Activated CD8-positive, alpha-beta T cell treated with anti-CD3 and anti-CD28 coated beads for 36 hours (primary cell): ENCODE measurements around the gene IVD. TPM values are rescaled to one million over a fixed set of nuclear protein-coding genes. Genes with fewer than 3 reads are reported as not detected.

Experiments used
- ATAC-seq: fragments of 200-7000 bp; cut with Tn5 transposase; one replicate; pipeline ENCODE4 v1.10.0; 2021; ENCODE audit warnings: mild to moderate bottlenecking, moderate library complexity
- CTCF ChIA-PET: fragments of 350-600 bp; sonication (Branson Sonifier 250); formaldehyde crosslinking; loops from one replicate; lab custom pipeline; 2021; ENCODE audit warnings: antibody characterized with exemption; lab: Charles Lee
- POLR2A ChIA-PET: fragments of 350-600 bp; sonication (Branson Sonifier 250); formaldehyde crosslinking; loops from one replicate; lab custom pipeline; 2021; ENCODE audit warnings: antibody characterized with exemption; lab: Charles Lee
- DNase-seq: peaks from one replicate; pipeline ENCODE4 v3.0.0-alpha.2; 2020
- H3K27ac Mint-ChIP-seq: one replicate; pipeline ENCODE4 v1.8.0; 2021; ENCODE audit warnings: mild to moderate bottlenecking, mixed read lengths
- H3K27me3 Mint-ChIP-seq: one replicate; pipeline ENCODE4 v1.8.0; 2021; ENCODE audit warnings: mixed read lengths
- H3K36me3 Mint-ChIP-seq: one replicate; pipeline ENCODE4 v1.8.0; 2021; ENCODE audit warnings: low read depth, mixed read lengths
- H3K4me1 Mint-ChIP-seq: one replicate; pipeline ENCODE4 v1.8.0; 2021; ENCODE audit warnings: low read depth, mixed read lengths
- H3K4me3 Mint-ChIP-seq: one replicate; pipeline ENCODE4 v1.8.0; 2021; ENCODE audit warnings: mild to moderate bottlenecking, moderate library complexity, mixed read lengths
- H3K9me3 Mint-ChIP-seq: one replicate; pipeline ENCODE4 v1.8.0; 2021; ENCODE audit warnings: mixed read lengths
- CTCF ChIP-seq: fragments of 200-600 bp; IDR thresholded peaks from one replicate; pipeline ENCODE4 v1.8.0; 2022; ENCODE audit warnings: antibody characterized with exemption, mild to moderate bottlenecking
- intact Hi-C: fragments of 100-400 bp; cut with micrococcal nuclease; formaldehyde crosslinking; loops from one replicate; pipeline ENCODE4 v1.10.0; 2022
- total RNA-seq, 2 experiments: library from RNA; stranded (reverse); gene quantifications; one replicate each; pipeline ENCODE4 v1.2.3, GENCODE V29; 2021

Gene IVD
- total RNA-seq, 2 experiments from 2014 or later = 56.9 to 65.0 TPM

GRCh38 chr15:40372981-40373380 lies 32.6 kb upstream of the IVD start:
- H3K27ac Mint-ChIP-seq = no peak overlapping the region
- H3K36me3 Mint-ChIP-seq = no peaks in the 10 kb centered on the region
- intact Hi-C loops = no loop called here
- ChIA-PET POLR2A (interaction anchor here (2.5 kb wide), 1 partner anchor 10 kb away, joined by 9 read pairs; the partner anchor contains the start of gene KNSTRN), CTCF (interaction anchor here (1.5 to 2.3 kb wide), 4 partner anchors 29 to 98 kb away, joined by 4 to 10 read pairs (median 6); no protein-coding TSS in a partner anchor)
- DNase-seq (no peak), ATAC-seq (no peak)
- H3K4me3 Mint-ChIP-seq = no peak overlapping the region
- no peaks in the 10 kb centered on the region for H3K27me3 Mint-ChIP-seq
- no peaks in the 10 kb centered on the region for H3K9me3 Mint-ChIP-seq
- peaks cover 4% of the 10 kb centered on the region for H3K4me1 Mint-ChIP-seq
- no peak for TF ChIP-seq CTCF

- Mint-ChIP-seq H3K27me3 (no peaks in the 10 kb centered on the region), H3K27ac (no peak overlapping the region)
- no peak for ATAC-seq
Observed at GRCh38 chr15:40377606-40378005, 28.0 kb upstream of the IVD start.

GRCh38 chr15:40379374-40379773 lies 26.2 kb upstream of the IVD start:
- Mint-ChIP-seq H3K9me3 (no peaks in the 10 kb centered on the region), H3K27me3 (no peaks in the 10 kb centered on the region), H3K36me3 (peaks cover 8% of the 10 kb centered on the region), H3K4me3 (no peak overlapping the region), H3K27ac (no peak overlapping the region), H3K4me1 (peaks cover 15% of the 10 kb centered on the region)
- ChIA-PET CTCF (interaction anchor here (2.0 to 4.5 kb wide), 2 partner anchors 11 to 43 kb away, joined by 5 to 26 read pairs; no protein-coding TSS in a partner anchor), POLR2A (interaction anchor here (1.3 to 1.8 kb wide), 2 partner anchors 10 to 31 kb away, joined by 3 to 6 read pairs; no protein-coding TSS in a partner anchor)
- intact Hi-C loops = no loop called here
- no peak for DNase-seq
- no peak for ATAC-seq
- no peak for TF ChIP-seq CTCF

More at GRCh38 chr15:40377606-40378005, 28.0 kb upstream of the IVD start:
- POLR2A ChIA-PET = interaction anchor here (0.9 kb wide), 1 partner anchor 8 kb away, joined by 3 read pairs; no protein-coding TSS in a partner anchor
- intact Hi-C loops = no loop called here
- Mint-ChIP-seq H3K4me1 (peaks cover 6% of the 10 kb centered on the region), H3K4me3 (no peak overlapping the region), H3K36me3 (no peaks in the 10 kb centered on the region), H3K9me3 (no peaks in the 10 kb centered on the region)
- CTCF ChIA-PET = interaction anchor here (1.1 to 4.5 kb wide), 3 partner anchors 9 to 142 kb away, joined by 3 to 26 read pairs (median 5); no protein-coding TSS in a partner anchor
- no peak for TF ChIP-seq CTCF
- DNase-seq = no peak

GRCh38 chr15:40379853-40380252 lies 25.7 kb upstream of the IVD start:
- no peak for TF ChIP-seq CTCF
- Mint-ChIP-seq H3K4me3 (no peak overlapping the region), H3K27ac (no peak overlapping the region), H3K9me3 (no peaks in the 10 kb centered on the region), H3K27me3 (no peaks in the 10 kb centered on the region), H3K4me1 (peaks cover 19% of the 10 kb centered on the region), H3K36me3 (peaks cover 13% of the 10 kb centered on the region)
- DNase-seq = no peak
- ATAC-seq = no peak
- POLR2A ChIA-PET = interaction anchor here (1.3 to 1.8 kb wide), 2 partner anchors 10 to 31 kb away, joined by 3 to 6 read pairs; no protein-coding TSS in a partner anchor
- CTCF ChIA-PET = interaction anchor here (0.9 to 4.5 kb wide), 2 partner anchors 11 to 41 kb away, joined by 3 to 26 read pairs; no protein-coding TSS in a partner anchor
- intact Hi-C loops = no loop called here

- no peak for TF ChIP-seq CTCF
- peaks cover 22% of the 10 kb centered on the region for H3K4me1 Mint-ChIP-seq
- no peak overlapping the region for H3K27ac Mint-ChIP-seq
- intact Hi-C loops = no loop called here
- ChIA-PET POLR2A (interaction anchor here (1.3 to 1.8 kb wide), 2 partner anchors 12 to 30 kb away, joined by 3 to 6 read pairs; no protein-coding TSS in a partner anchor), CTCF (interaction anchor here (0.6 to 4.5 kb wide), 4 partner anchors 12 to 266 kb away, joined by 3 to 26 read pairs (median 4); no protein-coding TSS in a partner anchor)
- no peaks in the 10 kb centered on the region for H3K9me3 Mint-ChIP-seq
- H3K36me3 Mint-ChIP-seq = peaks cover 21% of the 10 kb centered on the region
- H3K27me3 Mint-ChIP-seq = no peaks in the 10 kb centered on the region
- ATAC-seq (no peak), DNase-seq (no peak)
- no peak overlapping the region for H3K4me3 Mint-ChIP-seq
Observed at GRCh38 chr15:40380636-40381035, 25.0 kb upstream of the IVD start.
